GM11168 (cell line): ENCODE data around the gene RAC2.

Experiments
- in situ Hi-C: fragments of 300-500 bp; cut with MboI; formaldehyde crosslinking; loops from one replicate; pipeline ENCODE4 v1.12.0; 2022; ENCODE audit warnings: low sequenced_read_pairs; ENCODE audit not compliant: unreplicated experiment

RAC2 gene

GRCh38 chr22:37244114-37244921 is at the start of gene RAC2:
TSS of gene RAC2 (minus strand) at chr22:37244269. CDS start at chr22:37244148, 121 bp downstream.
- in situ Hi-C loops = no loop called here

- in situ Hi-C loops = no loop called here
These were observed 49.1 kb upstream of the RAC2 start for GRCh38 chr22:37293172-37293571.

- in situ Hi-C loops = no loop called here
These were observed 48.6 kb upstream of the RAC2 start for GRCh38 chr22:37292641-37293040.

GRCh38 chr22:37291559-37292298 is 47.7 kb upstream of the RAC2 start:
- in situ Hi-C loops = no loop called here

- in situ Hi-C loops = no loop called here
These were observed 46.7 kb upstream of the RAC2 start for GRCh38 chr22:37290737-37291136.

- in situ Hi-C loops = no loop called here
These were observed 45.2 kb upstream of the RAC2 start for GRCh38 chr22:37289156-37289735.

- in situ Hi-C loops = no loop called here
These were observed 44.5 kb upstream of the RAC2 start for GRCh38 chr22:37288521-37288920.

- in situ Hi-C loops = no loop called here
These were observed 43.5 kb upstream of the RAC2 start for GRCh38 chr22:37287550-37287951.

- in situ Hi-C loops = no loop called here
These were observed 41.9 kb upstream of the RAC2 start for GRCh38 chr22:37285937-37286336.

- in situ Hi-C loops = no loop called here
These were observed 40.8 kb upstream of the RAC2 start for GRCh38 chr22:37284805-37285355.

GRCh38 chr22:37284126-37284804 is 40.2 kb upstream of the RAC2 start:
- in situ Hi-C loops = no loop called here

GRCh38 chr22:37283393-37283937 is 39.4 kb upstream of the RAC2 start:
- in situ Hi-C loops = no loop called here

GRCh38 chr22:37282385-37282677 is 38.3 kb upstream of the RAC2 start, which contains the start of gene CYTH4:
TSS of gene CYTH4 (plus strand) at chr22:37282508. CDS start at chr22:37282570, 62 bp downstream.
- in situ Hi-C loops = no loop called here

GRCh38 chr22:37281646-37282384 is 37.7 kb upstream of the RAC2 start:
- in situ Hi-C loops = no loop called here

GRCh38 chr22:37281195-37281594 is 37.1 kb upstream of the RAC2 start:
- in situ Hi-C loops = no loop called here

GRCh38 chr22:37280718-37281117 is 36.6 kb upstream of the RAC2 start:
- in situ Hi-C loops = no loop called here

- in situ Hi-C loops = no loop called here
These were observed 35.5 kb upstream of the RAC2 start for GRCh38 chr22:37279331-37280181.

- in situ Hi-C loops = no loop called here
These were observed 34.2 kb upstream of the RAC2 start for GRCh38 chr22:37278261-37278660.

GRCh38 chr22:37277384-37277783 is 33.3 kb upstream of the RAC2 start:
- in situ Hi-C loops = no loop called here
